Dermis blood vessel endothelial cell (primary cell): ENCODE measurements around the gene SATB2. TPM values are rescaled to one million over a fixed set of nuclear protein-coding genes. Genes with fewer than 3 reads are reported as not detected.
A peak's percentile ranks its signal among the peaks of the same experiment; 100 is the strongest.

Source experiments
- DNase-seq: peaks from one replicate; pipeline ENCODE4 v3.0.0; 2010
- total RNA-seq: library from RNA; depleted of rRNA; stranded (reverse); fragments of >200 nt; gene quantifications from 2 replicates; pipeline ENCODE4 v1.2.3, GENCODE V29; 2014

Gene SATB2
- total RNA-seq, 1 donor from 2014 or later = 0.85 TPM

DNA sequence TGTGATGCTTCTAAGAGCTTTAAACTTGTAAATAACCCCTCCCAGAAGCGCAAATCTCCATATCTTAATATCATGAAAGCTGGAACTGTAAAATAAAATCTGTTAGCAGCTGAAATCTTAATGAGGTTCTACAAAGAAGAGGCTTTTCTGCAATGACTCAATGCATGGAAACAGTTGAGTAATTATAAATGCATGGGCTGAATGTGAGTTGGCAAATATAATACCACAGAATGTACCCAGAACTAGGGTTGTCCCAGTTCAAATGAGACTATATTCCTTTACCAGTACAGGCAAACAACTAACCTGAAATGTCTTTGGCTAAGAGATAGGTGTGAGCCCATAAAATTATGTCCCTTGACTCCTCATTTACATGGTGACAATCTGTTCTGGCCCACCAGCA is 52.9 kb downstream of the SATB2 start:
- DNase-seq = no peak

- no peak for DNase-seq
Observed at GRCh38 chr2:199395311-199395710, 62.4 kb downstream of the SATB2 start.

DNA sequence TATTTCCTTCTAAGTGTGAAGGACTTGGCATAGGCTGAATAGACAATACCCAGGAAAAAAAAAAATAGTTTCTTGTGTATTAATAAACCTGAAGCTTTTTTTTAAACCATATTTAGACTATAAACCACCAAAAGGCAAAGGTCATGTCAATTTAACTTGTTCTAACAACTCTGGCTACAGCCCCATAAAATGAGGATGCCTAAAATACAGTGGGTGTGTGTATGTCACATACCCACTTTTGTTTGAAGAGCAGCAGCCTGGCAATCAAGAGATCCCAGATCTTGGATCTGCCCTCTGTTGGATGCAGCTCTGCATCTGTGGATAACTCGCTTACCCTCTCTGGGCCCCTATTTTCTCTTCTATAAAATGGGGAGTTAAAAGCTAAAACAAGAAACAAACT is 65.4 kb downstream of the SATB2 start:
- no peak for DNase-seq

DNA sequence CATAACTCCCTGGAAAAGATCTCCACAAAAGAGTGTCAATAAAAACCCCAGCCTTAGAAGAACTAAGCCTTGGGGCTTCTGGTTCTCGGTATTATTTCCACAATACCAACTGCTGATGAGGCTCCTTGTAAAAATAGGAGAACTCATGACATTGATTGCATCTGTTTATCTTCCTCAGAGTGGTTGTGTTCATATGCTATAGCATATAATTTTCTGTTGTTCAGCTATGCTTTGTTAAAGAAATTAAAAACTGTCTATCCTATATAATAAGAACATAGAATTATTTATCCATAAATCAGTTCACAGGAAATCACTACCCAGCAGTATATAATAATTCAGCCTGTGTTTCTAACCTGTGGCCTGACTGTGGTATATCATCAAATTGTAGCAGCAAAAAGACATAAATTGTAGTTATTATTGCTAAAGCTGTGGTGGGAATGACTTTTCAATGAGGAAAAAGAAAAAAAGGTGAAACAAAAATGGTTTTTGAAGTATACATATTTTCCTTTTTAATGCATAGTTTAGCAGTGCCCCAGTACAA is 68.9 kb downstream of the SATB2 start:
- DNase-seq = no peak

DNA sequence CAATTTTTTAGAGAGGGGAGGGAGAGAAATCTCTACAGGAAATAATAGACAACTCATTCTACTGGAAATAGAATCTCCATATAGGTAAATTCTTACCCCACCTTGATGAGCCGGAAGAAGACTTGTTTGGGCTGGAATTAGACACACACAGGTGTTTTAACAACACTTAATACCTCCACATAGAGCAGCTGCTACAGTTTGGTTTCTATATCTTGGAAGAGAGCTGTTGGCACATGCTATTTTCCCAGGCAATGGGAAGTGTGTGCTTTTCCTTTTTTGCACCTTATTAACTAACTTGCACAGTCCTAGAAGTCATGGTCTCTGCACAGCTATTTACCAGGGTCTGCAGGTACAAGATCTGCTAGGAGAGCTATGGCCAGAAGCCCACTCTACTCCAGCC is 73.7 kb downstream of the SATB2 start:
- DNase-seq = no peak

DNA sequence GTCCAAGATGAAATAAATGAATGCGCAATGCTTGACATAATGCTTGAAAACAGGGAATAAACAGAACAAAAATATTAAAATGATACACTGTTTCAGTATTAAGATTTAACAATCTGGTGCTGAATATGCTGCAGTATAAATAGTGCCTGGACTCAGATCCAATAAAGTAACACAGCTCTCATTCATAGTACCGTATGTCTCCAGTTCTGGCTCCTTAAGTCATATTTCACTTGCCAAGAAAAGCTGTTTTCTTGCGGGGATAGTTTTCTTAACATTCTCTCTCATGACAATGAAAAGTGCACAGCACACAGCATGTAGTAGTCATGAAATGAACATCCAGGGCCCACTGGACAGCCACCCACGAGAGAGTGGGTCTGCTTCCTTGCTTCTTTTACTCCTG is 74.7 kb downstream of the SATB2 start:
- no peak for DNase-seq

- DNase-seq = peak; percentile 9
Observed at GRCh38 chr2:199382091-199382490, 75.6 kb downstream of the SATB2 start.

GRCh38 chr2:199381531-199381930 is 76.2 kb downstream of the SATB2 start:
- DNase-seq = no peak

- no peak for DNase-seq
Observed at GRCh38 chr2:199378948-199379650, 78.6 kb downstream of the SATB2 start.

DNA sequence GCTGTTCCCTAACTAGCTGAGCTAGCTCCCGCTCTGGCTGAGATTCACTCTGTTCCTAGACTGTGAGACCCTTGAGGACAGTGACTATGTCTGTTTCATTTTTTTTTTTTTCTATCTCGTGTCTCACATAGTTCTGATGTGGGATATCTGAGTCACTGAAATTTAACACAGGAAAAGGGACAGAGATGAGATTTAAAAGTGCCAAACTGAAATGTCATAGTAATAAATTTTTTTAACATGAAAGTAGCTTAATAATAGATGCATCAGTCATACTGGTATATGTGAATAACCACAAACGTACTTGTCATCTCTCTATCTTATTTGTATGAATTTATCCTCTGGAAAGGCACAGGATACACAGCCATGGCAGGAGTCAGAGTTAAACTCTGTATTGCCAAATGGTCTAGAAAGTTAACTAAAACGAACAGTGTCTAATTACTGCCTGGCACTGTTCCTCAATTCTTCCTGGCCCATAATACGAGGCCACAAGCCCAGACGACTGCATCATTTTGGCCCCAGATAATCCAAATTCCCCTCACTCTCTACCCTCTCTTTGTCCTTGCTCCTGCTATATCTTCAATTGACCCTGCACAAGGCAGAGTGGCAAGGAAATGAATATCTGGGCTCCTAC is 87.5 kb downstream of the SATB2 start:
- DNase-seq = no peak

- no peak for DNase-seq
Observed at GRCh38 chr2:199366406-199366805, 91.3 kb downstream of the SATB2 start.

DNA sequence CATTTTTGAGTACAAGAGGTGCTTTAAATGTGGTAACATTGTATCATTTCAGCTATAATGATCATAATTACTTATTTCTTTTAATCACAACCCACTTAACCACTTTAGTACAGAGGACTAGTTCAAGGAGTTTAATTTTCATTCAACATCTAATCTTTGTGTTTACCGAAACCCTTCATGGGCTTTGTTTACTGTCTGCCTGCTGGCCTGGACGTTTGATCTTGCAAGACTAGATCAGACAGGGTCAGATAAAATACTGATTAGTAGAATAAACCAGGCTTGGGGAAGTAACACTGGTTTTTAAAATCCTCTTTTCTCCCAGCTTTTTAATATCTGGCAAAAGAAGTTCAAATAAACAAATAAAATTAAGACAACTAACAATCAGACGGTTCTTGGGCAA is 93.6 kb downstream of the SATB2 start:
- no peak for DNase-seq

- no peak for DNase-seq
Observed at GRCh38 chr2:199356412-199356811, 101.3 kb downstream of the SATB2 start.

- no peak for DNase-seq
Observed at GRCh38 chr2:199348871-199349270, 108.9 kb downstream of the SATB2 start.

DNA sequence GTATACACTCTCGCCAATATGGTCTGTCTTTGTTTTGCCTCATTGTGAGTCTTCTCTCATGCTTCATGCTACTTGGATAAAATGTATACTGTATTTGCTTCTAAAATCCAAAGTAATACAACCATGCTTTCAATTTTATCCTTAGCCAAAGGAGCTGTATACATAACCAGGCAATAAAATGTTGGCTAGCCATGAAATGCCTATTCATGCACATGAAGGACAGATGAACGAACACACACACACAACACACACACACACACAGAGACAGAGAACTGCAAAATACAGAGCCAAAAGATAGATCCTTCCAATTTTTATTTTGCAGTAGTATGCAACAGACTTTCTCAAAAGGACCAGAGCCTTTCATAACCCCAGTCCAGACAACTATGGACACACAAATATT is 113.7 kb downstream of the SATB2 start:
- no peak for DNase-seq

DNA sequence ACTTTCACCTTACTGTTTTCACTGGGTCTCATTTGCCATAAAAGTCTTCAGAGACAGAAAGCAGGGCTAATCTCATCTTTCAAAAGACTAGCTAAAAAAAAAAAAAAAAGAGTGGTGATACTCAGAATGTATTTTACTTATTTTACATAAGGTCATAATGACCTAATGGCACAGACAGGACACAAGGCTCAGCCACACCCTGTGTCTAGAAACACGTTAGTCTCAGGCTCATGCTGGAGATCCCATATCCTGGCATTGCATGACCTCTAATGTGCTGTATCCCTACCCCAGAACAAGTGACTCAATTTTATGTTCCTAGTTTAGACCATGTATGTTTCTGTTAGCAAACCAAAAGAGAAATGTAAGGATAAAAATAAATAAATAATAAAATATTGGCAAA is 115.4 kb downstream of the SATB2 start:
- DNase-seq = no peak

DNA sequence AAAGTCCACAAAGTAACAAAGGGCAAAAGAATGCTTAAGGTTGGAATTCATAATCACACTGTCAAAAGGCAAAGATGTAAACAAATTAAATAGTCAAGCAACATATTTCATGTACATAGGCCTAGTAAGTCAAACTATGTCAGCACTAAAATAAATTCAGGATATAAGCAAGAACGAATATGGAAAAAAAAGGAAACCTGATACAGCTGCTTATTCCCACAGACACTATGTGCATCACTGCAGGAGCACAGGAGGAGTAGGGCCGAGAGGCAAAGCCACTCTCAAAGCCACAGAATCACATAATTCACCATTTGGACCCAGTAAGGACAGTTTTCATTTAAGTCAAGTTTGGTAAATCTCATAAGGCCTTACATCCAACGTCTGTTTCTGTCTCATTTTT is 116.6 kb downstream of the SATB2 start:
- no peak for DNase-seq

- no peak for DNase-seq
Observed at GRCh38 chr2:199339891-199340605, 117.7 kb downstream of the SATB2 start.

GRCh38 chr2:199336546-199336945 is 121.2 kb downstream of the SATB2 start:
- DNase-seq = no peak

DNA sequence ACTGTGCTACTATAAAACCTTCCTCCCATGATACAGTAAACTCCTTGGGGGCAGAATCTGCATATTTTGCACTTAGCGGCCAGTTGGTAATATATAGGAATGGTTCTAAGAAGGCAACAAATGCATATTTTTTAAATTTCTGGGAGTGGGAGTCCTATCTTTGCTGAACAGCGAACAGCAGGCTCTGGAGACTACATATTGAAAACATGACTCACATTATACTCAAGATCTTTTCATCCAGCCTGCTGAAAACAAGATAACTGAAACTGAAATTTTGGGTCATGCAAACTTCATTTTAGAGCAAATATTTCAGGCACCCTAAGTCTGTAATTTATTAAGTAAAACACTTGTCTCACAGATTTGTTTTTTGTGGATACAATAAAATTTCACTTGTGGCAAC is 122.2 kb downstream of the SATB2 start:
- no peak for DNase-seq

DNA sequence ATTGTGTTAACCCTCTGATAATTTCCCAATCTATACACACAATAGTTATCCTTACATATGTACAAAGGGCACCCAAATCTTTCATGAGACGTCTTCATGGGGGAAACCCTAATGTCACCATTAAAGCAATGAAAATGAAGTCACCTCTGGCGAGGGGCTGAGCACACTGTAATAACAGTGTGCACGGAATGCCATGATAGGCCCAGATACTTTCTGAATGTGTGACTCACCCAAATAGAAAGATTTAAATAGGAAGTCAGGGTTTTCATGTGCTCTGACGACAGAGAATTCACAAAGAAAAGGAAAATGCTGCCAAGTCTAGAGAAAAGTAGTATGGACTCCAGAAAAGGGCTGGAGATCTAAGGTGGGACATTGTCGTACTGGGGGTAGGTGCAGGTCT is 128.3 kb downstream of the SATB2 start:
- DNase-seq = no peak

GRCh38 chr2:199329031-199329430 is 128.7 kb downstream of the SATB2 start:
- no peak for DNase-seq

GRCh38 chr2:199325881-199326280 is 131.9 kb downstream of the SATB2 start:
- no peak for DNase-seq

DNA sequence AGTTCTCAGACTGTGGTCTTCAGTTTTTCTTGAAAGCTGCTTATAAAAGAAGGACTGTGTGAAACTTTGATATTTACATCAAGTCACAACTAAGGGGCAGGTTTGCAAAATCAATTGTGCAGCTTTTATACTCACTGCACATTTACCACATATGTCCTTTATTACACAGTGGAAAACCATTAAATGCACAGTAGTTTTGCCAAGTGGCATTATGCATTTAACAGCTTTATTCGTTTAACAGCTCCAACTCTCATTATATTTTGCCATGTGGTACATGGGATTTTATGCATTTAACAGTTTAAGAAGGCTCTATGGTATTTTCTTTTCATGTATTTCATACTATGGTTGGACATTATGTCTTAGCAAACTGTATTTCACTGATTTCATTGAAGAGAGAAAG is 135.6 kb downstream of the SATB2 start:
- no peak for DNase-seq
